HG03025 (cell line): ENCODE data around the gene UNC13C.
A peak's percentile ranks its signal among the peaks of the same experiment; 100 is the strongest.

Experiments
- ATAC-seq: cut with Tn5 transposase; IDR thresholded peaks from one replicate; pipeline ENCODE4 v1.9.1; 2021; ENCODE audit warnings: mild to moderate bottlenecking, moderate library complexity; ENCODE audit not compliant: unreplicated experiment, low FRiP score

Gene UNC13C

DNA sequence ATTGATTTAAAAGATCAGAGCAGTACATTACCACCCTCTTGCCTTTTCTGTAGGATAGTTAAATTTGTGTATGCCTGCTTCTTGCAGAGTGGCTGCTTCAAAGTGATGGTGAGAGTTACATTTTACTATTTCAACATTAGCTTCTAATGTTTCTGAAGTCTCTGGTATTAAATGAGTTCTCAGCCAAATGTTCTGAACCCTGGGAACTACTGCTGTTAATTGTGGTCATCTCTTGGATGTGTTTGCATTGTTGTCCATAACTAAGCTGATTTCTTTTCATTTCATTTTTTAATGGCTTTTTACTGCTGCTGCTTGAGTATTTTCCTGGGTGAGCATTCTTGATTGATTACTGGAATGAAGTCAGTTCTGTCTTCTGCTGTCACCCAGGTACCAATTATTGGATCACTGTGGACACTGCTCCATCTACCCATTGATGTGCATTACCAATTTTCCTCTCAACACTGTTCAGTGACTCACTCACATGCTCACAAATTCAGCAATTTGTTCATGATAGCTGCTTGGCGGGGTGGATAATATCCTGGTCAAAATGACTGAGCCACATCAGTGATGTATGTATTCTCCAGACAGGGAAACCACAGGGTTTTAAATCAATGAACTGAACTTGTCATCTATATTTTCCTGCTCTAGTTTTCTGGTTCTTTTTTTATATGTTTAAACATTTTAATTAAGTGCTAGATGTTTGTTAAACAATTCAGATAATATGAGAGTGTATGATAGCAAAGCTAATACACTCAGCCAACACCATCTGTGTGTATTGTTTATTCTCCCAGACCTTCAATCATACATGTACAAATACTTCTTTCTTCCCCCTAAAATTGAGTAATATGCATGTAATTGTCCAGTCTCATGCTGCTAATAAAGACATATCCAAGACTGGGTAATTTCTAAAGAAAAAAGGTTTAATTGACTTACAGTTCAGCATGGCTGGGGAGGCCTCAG is 630.9 kb downstream of the UNC13C start:
- ATAC-seq: no peak

GRCh38 chr15:54618120-54618519 is 639.9 kb downstream of the UNC13C start:
- ATAC-seq: no peak

GRCh38 chr15:54619180-54619579 is 640.9 kb downstream of the UNC13C start:
- no peak for ATAC-seq

- no peak for ATAC-seq
These were observed 642.7 kb downstream of the UNC13C start for GRCh38 chr15:54620916-54621315.

GRCh38 chr15:54636147-54636546 is 657.9 kb downstream of the UNC13C start:
- no peak for ATAC-seq

- no peak for ATAC-seq
These were observed 660.4 kb downstream of the UNC13C start for GRCh38 chr15:54638666-54639065.

- ATAC-seq: no peak
These were observed 662.6 kb downstream of the UNC13C start for GRCh38 chr15:54640873-54641272.

- no peak for ATAC-seq
These were observed 666.6 kb downstream of the UNC13C start for GRCh38 chr15:54644796-54645195.

- no peak for ATAC-seq
These were observed 681.4 kb downstream of the UNC13C start for GRCh38 chr15:54659646-54660045.

- no peak for ATAC-seq
These were observed 682.1 kb downstream of the UNC13C start for GRCh38 chr15:54660356-54660755.

DNA sequence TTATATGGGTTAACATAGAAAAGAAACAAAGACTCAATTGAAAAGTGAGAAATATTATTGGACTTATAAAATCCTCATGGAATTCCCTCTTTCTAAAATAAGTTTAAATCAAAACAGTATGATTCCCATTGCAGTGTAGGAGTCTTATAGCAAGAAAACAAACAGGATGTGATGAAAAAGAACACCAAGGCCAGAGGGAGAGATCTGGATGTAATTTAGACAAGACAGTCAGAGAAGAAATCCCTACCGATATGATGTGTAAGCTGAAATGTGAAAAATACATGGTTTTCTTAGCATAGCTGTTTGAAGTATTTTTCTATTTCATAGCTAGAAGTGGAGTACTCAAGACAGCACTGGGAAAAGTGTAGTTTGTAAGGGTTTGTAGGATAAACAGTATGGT is 697.0 kb downstream of the UNC13C start:
- no peak for ATAC-seq

DNA sequence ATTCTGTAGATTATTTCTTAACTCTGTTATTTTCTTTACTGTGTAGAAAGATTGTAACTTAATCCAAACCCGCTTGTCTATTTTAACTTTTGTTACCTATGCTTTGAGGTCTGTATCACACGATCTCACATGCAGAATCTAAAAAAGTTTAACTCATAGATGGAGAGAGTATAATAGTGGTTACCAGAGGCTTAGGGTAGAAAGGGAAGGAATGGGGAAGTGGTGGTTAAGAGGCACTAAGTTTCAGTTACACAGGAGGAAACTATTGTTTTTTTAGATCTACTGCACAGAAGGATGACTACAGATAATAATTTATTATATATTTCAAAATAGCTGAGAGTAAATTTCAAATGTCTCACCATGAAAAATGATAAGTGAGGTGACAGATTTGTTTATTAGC is 703.3 kb downstream of the UNC13C start:
- peak; percentile 92 for ATAC-seq
